Sigmoid colon (tissue), 7 donors: ENCODE data around the gene TRANK1. TPM values are rescaled to one million over a fixed set of nuclear protein-coding genes. Genes with fewer than 3 reads are reported as not detected.

Source experiments
- DNase-seq: peaks from one replicate; pipeline ENCODE4 v3.0.0-alpha.2; 2019
- H3K27ac ChIP-seq, 4 donors: fragments of 200-600 bp; sonication (generic); one replicate each; pipeline ENCODE4 v1.5.1; 2016 to 2019; ENCODE audit warnings: mild to moderate bottlenecking in 1 of 4
- H3K27me3 ChIP-seq, 3 donors: fragments of 200-600 bp; sonication (generic); one replicate each; pipeline ENCODE4 v1.5.1; 2019; ENCODE audit warnings: mild to moderate bottlenecking in 1 of 3
- H3K36me3 ChIP-seq, 4 donors: fragments of 200-600 bp; sonication (generic); one replicate each; pipeline ENCODE4 v1.5.1; 2016 to 2019
- H3K4me1 ChIP-seq, 4 donors: fragments of 200-600 bp; sonication (generic); one replicate each; pipeline ENCODE4 v1.5.1; 2017 to 2019
- H3K4me3 ChIP-seq, 4 donors: fragments of 200-600 bp; sonication (generic); one replicate each; pipeline ENCODE4 v1.5.1; 2017 to 2019; ENCODE audit warnings: mild to moderate bottlenecking in 2 of 4, moderate library complexity in 1 of 4
- H3K9me3 ChIP-seq, 4 donors: fragments of 200-600 bp in 3 of 4; sonication (generic) in 3 of 4; one replicate each; pipeline versions ENCODE4 v1.5.1 to v1.6.1; 2013 to 2019
- CTCF ChIP-seq, 4 experiments: fragments of 450-650 bp in 3 of 4; fragments of 200-600 bp in 1 of 4; IDR thresholded peaks; one replicate each; pipeline ENCODE4 v1.5.1; 2016 to 2019; ENCODE audit warnings: antibody characterized with exemption in 4 of 4, mild to moderate bottlenecking in 3 of 4, moderate library complexity in 2 of 4
- EP300 ChIP-seq, 4 donors: sonication (generic); formaldehyde crosslinking; IDR thresholded peaks; one replicate each; pipeline ENCODE4 v1.6.1; 2017; ENCODE audit warnings: antibody characterized with exemption in 4 of 4
- POLR2A ChIP-seq, 2 donors: fragments of 450-650 bp; IDR thresholded peaks; one replicate each; pipeline ENCODE4 v1.6.1; 2016; ENCODE audit warnings: antibody characterized with exemption in 2 of 2, mild to moderate bottlenecking in 2 of 2, moderate library complexity in 2 of 2
- POLR2AphosphoS5 ChIP-seq, 4 donors: sonication (generic); formaldehyde crosslinking; IDR thresholded peaks; one replicate each; pipeline ENCODE4 v1.6.1; 2017; ENCODE audit warnings: antibody characterized with exemption in 4 of 4
- WGBS, 2 donors: extraction: QIAGEN DNeasy Blood & Tissue Kit; methylation state at CpG; one replicate each; pipeline ENCODE4 v1.1.7; 2013; 5-methylcytosine and 5-hydroxymethylcytosine counted together
- intact Hi-C: fragments of 100-400 bp; cut with DNase I; formaldehyde crosslinking; loops from one replicate; pipeline ENCODE4 v1.15.1; 2023
- polyA plus RNA-seq, 3 donors: library from polyadenylated mRNA; stranded (reverse); fragments of 200-250 nt; gene quantifications; one replicate each; pipeline ENCODE4 v1.2.3, GENCODE V29; 2013
- total RNA-seq, 4 donors: library from RNA; depleted of rRNA; stranded (reverse); fragments of >200 nt; gene quantifications; one replicate each; pipeline ENCODE4 v1.1.0, GENCODE V29; 2016
- donor health status: healthy with polysubstance abuse.
- donor health status: Bipolar disorder and iron deficiency.
- donor health status: healthy.

Gene TRANK1
- total and polyA plus RNA-seq, 7 donors = 8.6 to 36.4 (median 21.7) TPM

DNA sequence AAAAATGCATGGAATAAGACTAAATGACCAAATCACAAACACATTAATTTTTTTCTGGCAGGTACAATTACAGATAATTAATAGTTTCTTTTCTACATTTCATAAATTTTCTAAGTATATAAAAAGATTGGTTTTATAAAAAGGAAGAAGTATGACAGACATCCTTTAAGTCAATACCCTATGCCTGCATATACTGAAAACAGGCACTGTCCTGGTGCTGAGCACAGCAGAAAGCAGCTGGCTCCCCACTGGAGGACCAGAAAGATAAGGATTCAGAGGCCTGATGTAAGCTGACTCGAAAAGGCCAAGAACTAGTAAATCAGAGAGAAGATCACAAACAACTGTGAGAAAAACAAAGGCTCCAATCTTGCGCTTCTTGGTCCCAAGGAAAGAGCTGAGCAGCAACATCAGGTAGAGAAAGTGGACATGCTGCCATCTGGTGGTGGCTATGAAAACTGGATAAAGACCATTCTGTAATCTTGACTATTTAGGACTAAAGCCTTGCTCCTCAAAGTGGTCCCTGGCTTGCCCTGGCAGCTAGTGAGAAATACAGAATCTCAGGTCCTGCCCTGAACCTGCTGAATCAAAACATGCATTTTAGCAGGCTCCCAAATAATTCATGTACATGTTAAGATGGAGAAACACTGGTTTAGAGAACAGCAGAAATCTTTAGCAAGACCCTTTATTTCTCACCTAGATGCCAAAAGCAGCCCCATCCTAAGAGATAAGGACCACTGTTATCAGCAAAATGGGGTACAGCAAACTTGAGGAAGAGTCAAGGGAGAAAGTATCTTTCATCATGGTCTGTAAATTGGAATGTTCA is 76.0 kb downstream of the TRANK1 start:
- intact Hi-C loops = loop anchor here (2.0 kb wide), 1 partner anchor 138 kb away; no protein-coding TSS in a partner anchor
- no peak overlapping the region for H3K27ac ChIP-seq
- TF ChIP-seq EP300 (IDR thresholded peaks at IDR 0.05) = no peak
- peak in 3 of 4 experiments; percentile 62 to 76 (median 64) for TF ChIP-seq CTCF (IDR thresholded peaks at IDR 0.05)
- no peak for TF ChIP-seq POLR2A (IDR thresholded peaks at IDR 0.05)
- TF ChIP-seq POLR2AphosphoS5 (IDR thresholded peaks at IDR 0.05) = no peak
- 27% methylated on average over 2 of the region's 2 CpGs for WGBS, 2 donors
- no peak overlapping the region for H3K4me3 ChIP-seq
- H3K4me1 ChIP-seq = no peaks in the 10 kb centered on the region
- H3K36me3 ChIP-seq = peaks cover 0 to 4% (median under 1%) of the 10 kb centered on the region in 4 donors
- DNase-seq = no peak
- H3K9me3 ChIP-seq = no peaks in the 10 kb centered on the region
- no peaks in the 10 kb centered on the region for H3K27me3 ChIP-seq

DNA sequence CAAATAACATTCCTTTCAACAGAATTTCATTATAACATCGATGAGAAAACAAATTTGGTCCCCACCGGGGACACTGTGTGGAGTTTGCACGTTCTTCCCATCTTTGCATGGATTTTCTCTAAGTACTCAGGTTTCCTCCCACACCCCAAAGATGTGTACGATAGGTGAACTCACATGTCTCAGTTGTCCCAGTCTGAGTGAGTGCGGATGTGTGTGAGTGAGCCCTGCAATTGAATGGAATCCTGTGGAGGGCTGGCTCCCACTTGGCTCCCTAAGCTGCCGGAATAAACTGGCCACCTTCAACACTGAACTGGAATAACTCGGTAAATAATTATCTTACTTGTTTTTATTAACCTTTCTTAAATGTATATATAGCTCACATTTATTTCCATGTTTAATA is 77.0 kb downstream of the TRANK1 start:
- intact Hi-C loops = loop anchor here (2.0 kb wide), 1 partner anchor 137 kb away; no protein-coding TSS in a partner anchor
- 91 to 94% methylated on average over 7 of the region's 7 CpGs for WGBS, 2 donors

GRCh38 chr3:36866368-36866767 is 78.5 kb downstream of the TRANK1 start:
- Histone ChIP-seq H3K4me1 (no peaks in the 10 kb centered on the region), H3K36me3 (peaks cover 0 to 5% (median 2%) of the 10 kb centered on the region in 4 donors), H3K27ac (no peak overlapping the region), H3K4me3 (no peak overlapping the region), H3K9me3 (no peaks in the 10 kb centered on the region), H3K27me3 (no peaks in the 10 kb centered on the region)
- no peak for DNase-seq
- TF ChIP-seq CTCF (IDR thresholded peaks at IDR 0.05) = no peak
- TF ChIP-seq POLR2AphosphoS5 (IDR thresholded peaks at IDR 0.05) = no peak
- TF ChIP-seq POLR2A (IDR thresholded peaks at IDR 0.05) = no peak
- TF ChIP-seq EP300 (IDR thresholded peaks at IDR 0.05) = no peak
- 90 to 93% methylated on average over 2 of the region's 2 CpGs for WGBS, 2 donors
- intact Hi-C loops = no loop called here

More for the DNA sequence above, 77.0 kb downstream of the TRANK1 start:
- H3K27ac ChIP-seq = no peak overlapping the region
- no peaks in the 10 kb centered on the region for H3K9me3 ChIP-seq
- DNase-seq = no peak
- H3K4me3 ChIP-seq = no peak overlapping the region
- no peaks in the 10 kb centered on the region for H3K4me1 ChIP-seq
- TF ChIP-seq EP300 (IDR thresholded peaks at IDR 0.05) = no peak
- TF ChIP-seq POLR2AphosphoS5 (IDR thresholded peaks at IDR 0.05) = no peak
- TF ChIP-seq CTCF (IDR thresholded peaks at IDR 0.05) = no peak
- TF ChIP-seq POLR2A (IDR thresholded peaks at IDR 0.05) = no peak
- no peaks in the 10 kb centered on the region for H3K27me3 ChIP-seq
- peaks cover 0 to 5% (median 2%) of the 10 kb centered on the region in 4 donors for H3K36me3 ChIP-seq

DNA sequence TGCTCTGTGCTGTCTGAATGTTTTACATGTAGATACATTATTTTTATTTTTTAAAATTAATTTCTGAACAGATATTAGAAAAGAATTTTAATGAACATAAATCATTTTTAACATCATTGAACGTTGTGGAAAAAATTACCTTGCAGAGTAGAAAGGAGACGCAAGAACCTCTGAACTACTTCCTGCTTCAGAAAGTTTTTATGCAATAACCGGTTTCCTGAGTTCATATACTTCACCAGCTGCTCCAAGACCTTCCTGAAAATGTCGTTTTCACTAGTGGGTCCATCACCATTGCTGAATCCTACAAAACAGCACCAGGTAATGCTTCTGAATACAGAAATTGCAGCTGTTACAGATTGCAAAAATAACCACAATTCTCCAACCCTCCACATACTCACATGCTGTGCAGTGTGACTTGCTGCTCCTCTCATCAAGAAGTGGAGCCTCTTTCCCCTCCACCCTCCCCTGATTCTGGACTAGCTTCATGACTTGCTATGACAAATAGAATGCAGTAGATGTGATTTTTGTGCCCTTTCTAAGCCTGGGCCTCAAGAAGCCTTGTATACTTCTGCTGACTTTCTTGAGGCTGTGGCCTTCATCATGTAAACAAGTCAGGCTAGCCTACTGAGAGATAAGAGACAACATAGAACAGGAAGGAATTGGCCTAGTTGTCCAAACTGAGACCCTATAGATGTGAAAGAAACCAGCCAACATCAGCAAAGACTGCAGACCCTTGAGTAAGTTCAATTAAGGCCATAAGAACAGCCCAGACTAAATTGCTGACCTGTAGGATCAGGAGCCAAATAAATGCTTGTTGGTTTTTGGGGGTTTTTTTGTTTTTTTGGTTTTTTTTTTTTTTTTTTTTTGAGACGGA is 80.4 kb downstream of the TRANK1 start:
- no peak overlapping the region for H3K27ac ChIP-seq
- H3K9me3 ChIP-seq = no peaks in the 10 kb centered on the region
- H3K4me1 ChIP-seq = no peaks in the 10 kb centered on the region
- TF ChIP-seq POLR2A (IDR thresholded peaks at IDR 0.05) (no peak), EP300 (IDR thresholded peaks at IDR 0.05) (no peak), CTCF (IDR thresholded peaks at IDR 0.05) (no peak), POLR2AphosphoS5 (IDR thresholded peaks at IDR 0.05) (no peak)
- no peaks in the 10 kb centered on the region for H3K27me3 ChIP-seq
- intact Hi-C loops = no loop called here
- peaks cover 0 to 21% (median 9%) of the 10 kb centered on the region in 4 donors for H3K36me3 ChIP-seq
- 63 to 86% methylated on average over 5 of the region's 5 CpGs for WGBS, 2 donors
- DNase-seq = no peak
- H3K4me3 ChIP-seq = no peak overlapping the region
